ENCODE measurements around the gene LRP6. TPM values are rescaled to one million over a fixed set of nuclear protein-coding genes. Genes with fewer than 3 reads are reported as not detected.

Gene LRP6
- total and polyA plus RNA-seq, 10 of the 15 experiments (the other 5 are each of a cell fraction or from before 2014, with no cell fraction given) = 1.5 to 14.9 (median 6.1) TPM

- Histone ChIP-seq H3K27ac (ENCODE audit: control insufficient read depth, insufficient read depth) (no peak overlapping the region), H3K9ac (ENCODE audit: control insufficient read depth, insufficient read depth, low read length) (no peak overlapping the region), H3K36me3 (ENCODE audit: control insufficient read depth in 2 of 2, insufficient read depth in 2 of 2, low read length in 1 of 2) (no peaks in the 10 kb centered on the region), H3K4me1 (ENCODE audit: control insufficient read depth, insufficient read depth, low read length) (0 out of 2 replicates have a peak, but pooled peaks cover 3% of the 10 kb centered on the region), H3K4me3 (no peak overlapping the region), H2AFZ (ENCODE audit: control insufficient read depth, low read depth, low read length) (no peak overlapping the region), H3K4me2 (ENCODE audit: control insufficient read depth, insufficient read depth) (no peak overlapping the region; the same call in 1 of the 2 replicates), H3K79me2 (ENCODE audit: control insufficient read depth, insufficient read depth, low read length) (peaks cover 2% of the 10 kb centered on the region), H3K9me3 (replicated peaks; ENCODE audit: control insufficient read depth, insufficient read depth, low read length) (no peaks in the 10 kb centered on the region; the same call in none of the 3 replicates), H3K27me3 (replicated peaks in 1 of 2; ENCODE audit: control insufficient read depth in 2 of 2, insufficient read depth in 2 of 2, low read length in 1 of 2) (no peaks in the 10 kb centered on the region), H4K20me1 (ENCODE audit: control insufficient read depth, insufficient read depth) (no peaks in the 10 kb centered on the region)
- SMC1A ChIA-PET (ENCODE audit: uncharacterized antibody, unreplicated experiment) = no interaction called here
- BruUV-seq (replicated peaks) = no TSS peak
- 22% methylated on average over 4 of the region's 4 CpGs for WGBS (ENCODE audit: insufficient coverage, insufficient replicate concordance, low lambda C conversion rate, missing lambda C conversion rate)
- POLR2A ChIA-PET = no interaction called here
- ATAC-seq = peak; percentile 92
- in situ Hi-C loops (cut with MboI) (no loop called here), intact Hi-C loops (cut with micrococcal nuclease; ENCODE audit: unreplicated experiment) (no loop called here)
- CTCF ChIA-PET = interaction anchor here (0.6 kb wide), 1 partner anchor 112 kb away, joined by 3 read pairs; no protein-coding TSS in a partner anchor
- DNase-seq (ENCODE audit: low read depth, low spot score) = peak; percentile 52
- RAD21 ChIA-PET (ENCODE audit: unreplicated experiment) = no interaction called here
- no peak for FAIRE-seq
- TF ChIP-seq IKZF1 (conservative IDR thresholded peaks at IDR 0.05) (0 out of 2 replicates have a peak, but pooled peaks have one; percentile 12), POLR2A (IDR thresholded peaks at IDR 0.05; ENCODE audit: low read depth, low read length) (no peak), KAT2A (conservative IDR thresholded peaks at IDR 0.05; ENCODE audit: control insufficient read depth, low read depth, low read length) (no peak), E4F1 (IDR thresholded peaks at IDR 0.05; ENCODE audit: borderline replicate concordance, partially characterized antibody) (no peak), EZH2 (IDR thresholded peaks at IDR 0.05; ENCODE audit: borderline replicate concordance, control insufficient read depth, low read depth, low read length) (no peak), ETV6 (conservative IDR thresholded peaks at IDR 0.05 in 1 of 2, IDR thresholded peaks at IDR 0.05 in 1 of 2; ENCODE audit: borderline replicate concordance in 1 of 2, low read depth in 1 of 2) (peak in 1 of 2 experiments; percentile 37; a peak in 1 of 4 replicates), TCF12 (IDR thresholded peaks at IDR 0.05; ENCODE audit: low read depth, low read length) (no peak), RFX5 (IDR thresholded peaks at IDR 0.05; ENCODE audit: low read depth, low read length) (no peak), BMI1 (IDR thresholded peaks at IDR 0.05; ENCODE audit: borderline replicate concordance) (no peak), TCF7 (IDR thresholded peaks at IDR 0.05; ENCODE audit: borderline replicate concordance) (no peak), ASH2L (IDR thresholded peaks at IDR 0.05; ENCODE audit: borderline replicate concordance, low read depth) (no peak), MLLT1 (IDR thresholded peaks at IDR 0.05) (peak; percentile 55; the same call in 1 of the 2 replicates)
- TF ChIP-seq, protein P1, sequence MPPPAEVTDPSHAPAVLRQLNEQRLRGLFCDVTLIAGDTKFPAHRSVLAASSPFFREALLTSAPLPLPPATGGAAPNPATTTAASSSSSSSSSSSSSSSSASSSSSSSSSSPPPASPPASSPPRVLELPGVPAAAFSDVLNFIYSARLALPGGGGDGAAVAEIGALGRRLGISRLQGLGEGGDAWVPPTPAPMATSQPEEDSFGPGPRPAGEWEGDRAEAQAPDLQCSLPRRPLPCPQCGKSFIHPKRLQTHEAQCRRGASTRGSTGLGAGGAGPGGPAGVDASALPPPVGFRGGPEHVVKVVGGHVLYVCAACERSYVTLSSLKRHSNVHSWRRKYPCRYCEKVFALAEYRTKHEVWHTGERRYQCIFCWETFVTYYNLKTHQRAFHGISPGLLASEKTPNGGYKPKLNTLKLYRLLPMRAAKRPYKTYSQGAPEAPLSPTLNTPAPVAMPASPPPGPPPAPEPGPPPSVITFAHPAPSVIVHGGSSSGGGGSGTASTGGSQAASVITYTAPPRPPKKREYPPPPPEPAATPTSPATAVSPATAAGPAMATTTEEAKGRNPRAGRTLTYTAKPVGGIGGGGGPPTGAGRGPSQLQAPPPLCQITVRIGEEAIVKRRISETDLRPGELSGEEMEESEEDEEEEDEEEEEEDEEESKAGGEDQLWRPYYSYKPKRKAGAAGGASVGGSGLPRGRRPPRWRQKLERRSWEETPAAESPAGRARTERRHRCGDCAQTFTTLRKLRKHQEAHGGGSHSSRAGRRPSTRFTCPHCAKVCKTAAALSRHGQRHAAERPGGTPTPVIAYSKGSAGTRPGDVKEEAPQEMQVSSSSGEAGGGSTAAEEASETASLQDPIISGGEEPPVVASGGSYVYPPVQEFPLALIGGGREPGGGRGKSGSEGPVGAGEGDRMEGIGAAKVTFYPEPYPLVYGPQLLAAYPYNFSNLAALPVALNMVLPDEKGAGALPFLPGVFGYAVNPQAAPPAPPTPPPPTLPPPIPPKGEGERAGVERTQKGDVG (CRISPR knock-in tag; IDR thresholded peaks at IDR 0.05) = no peak
- TF ChIP-seq, protein P2, sequence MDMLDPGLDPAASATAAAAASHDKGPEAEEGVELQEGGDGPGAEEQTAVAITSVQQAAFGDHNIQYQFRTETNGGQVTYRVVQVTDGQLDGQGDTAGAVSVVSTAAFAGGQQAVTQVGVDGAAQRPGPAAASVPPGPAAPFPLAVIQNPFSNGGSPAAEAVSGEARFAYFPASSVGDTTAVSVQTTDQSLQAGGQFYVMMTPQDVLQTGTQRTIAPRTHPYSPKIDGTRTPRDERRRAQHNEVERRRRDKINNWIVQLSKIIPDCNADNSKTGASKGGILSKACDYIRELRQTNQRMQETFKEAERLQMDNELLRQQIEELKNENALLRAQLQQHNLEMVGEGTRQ (IDR thresholded peaks at IDR 0.05; ENCODE audit: borderline replicate concordance, low read depth, low read length) = no peak
These were observed 17.4 kb downstream of the LRP6 start for GRCh38 chr12:12249216-12250050.

All from GM12878 (cell line).